HEK293 (cell line): ENCODE data around the gene NSL1.
A peak's percentile ranks its signal among the peaks of the same experiment; 100 is the strongest.
"Not testable (repeated sequence)": the region's sequence is repeated elsewhere in the genome, so short reads cannot be mapped to it uniquely, and the experiment has no call there.

Experiments
- CTCF ChIA-PET: fragments of 350-600 bp; formaldehyde crosslinking; extraction: SDS; loops from one replicate; lab custom pipeline; 2021; ENCODE audit warnings: antibody characterized with exemption; lab: Yijun Ruan, JAX
- POLR2A ChIA-PET: fragments of 300-600 bp; formaldehyde crosslinking; extraction: SDS; loops from one replicate; lab custom pipeline; 2020; ENCODE audit warnings: antibody characterized with exemption, inconsistent platforms; lab: Yijun Ruan, JAX
- H3K27ac ChIP-seq: fragments of 200-500 bp; sonication (Bioruptor generic); 2 replicates; pipeline ENCODE4 v1.5.1; 2014; ENCODE audit warnings: low read depth, low read length, control low read depth, inconsistent platforms; ENCODE audit errors: extremely low read depth
- H3K36me3 ChIP-seq, 2 experiments: fragments of 200-500 bp in 1 of 2; sonication (Bioruptor generic) in 1 of 2; 1 replicate in 1 of 2; 2 replicates in 1 of 2; pipeline ENCODE4 v1.5.1; 2014 to 2017; ENCODE audit warnings: inconsistent platforms in 2 of 2, low read length in 2 of 2; ENCODE audit not compliant: control insufficient read depth in 2 of 2, insufficient read depth in 1 of 2
- H3K4me1 ChIP-seq: fragments of 200-500 bp; sonication (Bioruptor generic); 2 replicates; pipeline ENCODE4 v1.5.1; 2014; ENCODE audit warnings: mild to moderate bottlenecking, low read length, inconsistent platforms; ENCODE audit not compliant: control insufficient read depth, insufficient read depth
- H3K4me3 ChIP-seq: 2 replicates; pipeline ENCODE4 v1.5.1; 2011; ENCODE audit warnings: low read depth, mild to moderate bottlenecking, control low read depth, low read length, moderate library complexity
- H3K9me3 ChIP-seq: fragments of 200-500 bp; sonication (Bioruptor generic); 2 replicates; pipeline ENCODE4 v1.5.1; 2014; ENCODE audit warnings: low read depth, low read length, inconsistent platforms; ENCODE audit not compliant: control insufficient read depth, insufficient read depth
- ELK4 ChIP-seq: IDR thresholded peaks from 2 replicates; pipeline ENCODE4 v1.6.1; 2011; ENCODE audit warnings: mild to moderate bottlenecking, low read depth, low read length, borderline replicate concordance
- HOXD13 ChIP-seq: sonication (generic); formaldehyde crosslinking; IDR thresholded peaks from 2 replicates; pipeline ENCODE4 v1.8.0; 2022; ENCODE audit warnings: missing genetic modification reagents, borderline replicate concordance
- IKZF3 ChIP-seq: fragments of 450-650 bp; IDR thresholded peaks from 2 replicates; pipeline ENCODE4 v1.5.0; 2018; ENCODE audit warnings: missing biosample characterization, mild to moderate bottlenecking, missing genetic modification characterization, moderate library complexity
- PRDM1 ChIP-seq: fragments of 450-650 bp; formaldehyde crosslinking; IDR thresholded peaks from 2 replicates; pipeline ENCODE4; 2016; ENCODE audit warnings: missing biosample characterization, missing genetic modification characterization
- PRDM6 ChIP-seq: fragments of 450-650 bp; formaldehyde crosslinking; IDR thresholded peaks from 2 replicates; pipeline ENCODE4 v1.5.1; 2017; ENCODE audit warnings: missing biosample characterization, missing genetic modification characterization
- SALL2 ChIP-seq: fragments of 450-650 bp; formaldehyde crosslinking; IDR thresholded peaks from 2 replicates; pipeline ENCODE4 v1.5.0; 2017; ENCODE audit warnings: missing biosample characterization, mild to moderate bottlenecking, missing genetic modification characterization, borderline replicate concordance
- ZBTB26 ChIP-seq: fragments of 450-650 bp; formaldehyde crosslinking; optimal IDR thresholded peaks from 2 replicates; pipeline ENCODE3; 2016; ENCODE audit warnings: missing biosample characterization, mild to moderate bottlenecking, missing genetic modification characterization
- ZNF112 ChIP-seq: fragments of 450-650 bp; formaldehyde crosslinking; IDR thresholded peaks from 2 replicates; pipeline ENCODE4 v1.5.0; 2017; ENCODE audit warnings: missing biosample characterization, missing genetic modification characterization
- ZNF132 ChIP-seq: fragments of 450-650 bp; formaldehyde crosslinking; IDR thresholded peaks from 2 replicates; pipeline ENCODE4 v1.5.1; 2017; ENCODE audit warnings: missing biosample characterization, missing genetic modification characterization, borderline replicate concordance
- ZNF138 ChIP-seq: fragments of 450-650 bp; formaldehyde crosslinking; IDR thresholded peaks from 2 replicates; pipeline ENCODE4 v1.5.1; 2016; ENCODE audit warnings: missing biosample characterization, missing genetic modification characterization, borderline replicate concordance
- ZNF175 ChIP-seq: fragments of 450-650 bp; formaldehyde crosslinking; IDR thresholded peaks from 2 replicates; pipeline ENCODE4 v1.5.1; 2016; ENCODE audit warnings: missing biosample characterization, missing genetic modification characterization
- ZNF221 ChIP-seq: fragments of 450-650 bp; formaldehyde crosslinking; IDR thresholded peaks from 2 replicates; pipeline ENCODE4 v1.5.1; 2017; ENCODE audit warnings: missing biosample characterization, missing genetic modification characterization, borderline replicate concordance
- ZNF248 ChIP-seq: fragments of 450-650 bp; formaldehyde crosslinking; IDR thresholded peaks from 2 replicates; pipeline ENCODE4 v1.5.1; 2017; ENCODE audit warnings: missing biosample characterization, missing genetic modification characterization
- ZNF280C ChIP-seq: fragments of 450-650 bp; formaldehyde crosslinking; IDR thresholded peaks from 2 replicates; pipeline ENCODE4 v1.5.1; 2016; ENCODE audit warnings: missing biosample characterization, missing genetic modification characterization
- ZNF341 ChIP-seq: fragments of 450-650 bp; formaldehyde crosslinking; IDR thresholded peaks from 2 replicates; pipeline ENCODE4; 2016; ENCODE audit warnings: low read depth, missing biosample characterization, missing genetic modification characterization
- ZNF558 ChIP-seq: fragments of 450-650 bp; formaldehyde crosslinking; IDR thresholded peaks from 2 replicates; pipeline ENCODE4 v1.5.1; 2016; ENCODE audit warnings: missing biosample characterization, missing genetic modification characterization

Gene NSL1

GRCh38 chr1:212769459-212770167 lies 22.0 kb downstream of the NSL1 start (continued):
- TF ChIP-seq PRDM6 (tag by site-specific recombination) (no peak), ZNF112 (tag by site-specific recombination) (no peak), PRDM1 (tag by site-specific recombination) (no peak), ELK4 (no peak), SALL2 (no peak), ZNF132 (tag by site-specific recombination) (no peak), HOXD13 (CRISPR knock-in tag) (no peak), ZNF138 (tag by site-specific recombination) (no peak), IKZF3 (tag by site-specific recombination) (no peak), ZBTB26 (no peak), ZNF175 (no peak), ZNF280C (tag by site-specific recombination) (no peak), ZNF341 (tag by site-specific recombination) (no peak), ZNF221 (tag by site-specific recombination) (0 out of 2 replicates have a peak, but pooled peaks have one; percentile 61)

GRCh38 chr1:212766825-212767224 lies 24.8 kb downstream of the NSL1 start:
- not testable (repeated sequence) for H3K27ac ChIP-seq, H3K9me3 ChIP-seq, H3K4me3 ChIP-seq, H3K4me1 ChIP-seq
- TF ChIP-seq ZNF558 (tag by site-specific recombination) (peak; percentile 87), ZNF248 (tag by site-specific recombination) (0 out of 2 replicates have a peak, but pooled peaks have one; percentile 69)
- CTCF ChIA-PET, result interaction anchor here (0.6 to 1.5 kb wide), 3 partner anchors 14 to 267 kb away, joined by 3 to 5 read pairs (median 4); no protein-coding TSS in a partner anchor
- peaks cover 3 to 13% of the 10 kb centered on the region in 2 experiments; a peak in 2 of 3 replicates for H3K36me3 ChIP-seq
- POLR2A ChIA-PET, result interaction anchor here (0.6 kb wide), 1 partner anchor 1094 kb away, joined by 3 read pairs; no protein-coding TSS in a partner anchor
